HG02759 (cell line): ENCODE data around the gene PIGN.

Source experiments
- ATAC-seq: cut with Tn5 transposase; IDR thresholded peaks from one replicate; pipeline ENCODE4 v1.9.1; 2021; ENCODE audit warnings: mild to moderate bottlenecking, moderate library complexity; ENCODE audit not compliant: unreplicated experiment

The PIGN gene

DNA sequence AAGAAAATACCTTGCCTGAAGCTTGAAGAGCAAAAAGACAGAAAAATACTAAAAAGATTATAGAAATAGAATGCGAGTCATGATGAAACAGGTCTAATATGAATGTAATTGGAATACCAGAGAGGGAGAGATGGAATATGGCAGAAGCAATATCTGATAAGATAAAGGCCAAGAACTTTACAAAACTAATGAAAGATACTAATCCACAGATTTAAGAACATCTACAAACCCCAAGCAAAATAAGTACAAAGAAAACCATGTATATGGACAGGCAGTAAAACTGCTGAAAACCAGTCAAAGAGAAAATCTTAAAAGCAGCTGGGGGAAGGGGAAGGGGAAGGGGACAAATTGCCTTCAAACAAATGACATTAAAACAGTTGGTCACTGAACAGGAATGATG lies 67.0 kb downstream of the PIGN start:
- ATAC-seq, result no peak

DNA sequence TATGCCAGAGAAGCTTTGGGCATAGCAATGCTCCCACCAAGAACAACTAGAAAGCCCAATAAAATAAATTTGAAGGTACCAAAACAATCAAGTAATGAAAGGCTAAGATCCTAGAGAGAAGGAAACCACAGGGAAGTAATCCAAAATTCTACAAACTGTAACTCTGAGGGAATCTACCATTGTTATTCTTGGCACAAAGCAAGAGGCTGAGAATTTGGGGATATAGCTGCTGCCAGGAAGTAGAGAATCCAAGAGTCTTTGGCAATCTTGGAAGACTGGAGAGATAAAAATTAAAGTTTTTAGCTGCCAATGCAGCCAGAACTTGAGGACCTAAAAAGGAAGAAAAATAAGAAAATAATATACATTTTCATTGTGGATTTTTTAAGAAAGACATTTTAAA lies 68.5 kb downstream of the PIGN start:
- ATAC-seq, result no peak

DNA sequence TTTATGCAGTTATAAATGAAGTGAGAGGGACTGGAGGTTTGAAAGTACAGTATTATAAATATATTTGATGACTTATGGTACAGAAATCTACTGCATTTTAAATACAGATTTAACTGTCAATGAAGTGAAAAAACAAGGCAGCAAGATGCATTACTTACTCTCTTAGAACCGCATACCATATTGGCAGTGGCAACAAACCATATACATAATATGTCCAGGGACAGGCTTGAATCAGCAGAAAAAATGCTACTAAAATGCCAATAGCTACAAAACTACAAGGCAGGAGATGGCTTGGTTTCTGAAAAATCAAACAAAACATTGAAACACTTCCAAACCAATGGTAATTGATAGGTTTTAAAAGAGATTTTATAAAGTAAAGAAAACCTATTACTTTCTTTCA lies 77.2 kb downstream of the PIGN start:
- ATAC-seq, result no peak

DNA sequence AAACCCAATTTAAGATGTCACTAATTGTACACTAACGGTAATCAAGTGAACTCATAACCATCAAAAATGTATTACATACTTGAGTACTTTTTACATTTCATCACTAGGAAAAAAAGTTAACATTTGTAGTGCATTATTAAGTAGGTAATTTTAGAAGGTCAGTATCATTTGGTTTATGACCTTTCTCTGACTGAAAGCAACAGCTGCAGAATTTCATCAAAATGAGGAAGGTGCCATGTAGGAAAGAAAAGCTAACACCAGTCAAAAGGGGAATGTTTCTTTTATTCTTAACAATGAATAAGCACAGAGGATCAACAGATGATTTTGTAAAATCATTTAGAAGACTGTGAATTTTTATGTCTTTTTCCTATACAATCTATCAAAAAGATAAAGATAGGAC lies 79.0 kb downstream of the PIGN start:
- ATAC-seq, result no peak

DNA sequence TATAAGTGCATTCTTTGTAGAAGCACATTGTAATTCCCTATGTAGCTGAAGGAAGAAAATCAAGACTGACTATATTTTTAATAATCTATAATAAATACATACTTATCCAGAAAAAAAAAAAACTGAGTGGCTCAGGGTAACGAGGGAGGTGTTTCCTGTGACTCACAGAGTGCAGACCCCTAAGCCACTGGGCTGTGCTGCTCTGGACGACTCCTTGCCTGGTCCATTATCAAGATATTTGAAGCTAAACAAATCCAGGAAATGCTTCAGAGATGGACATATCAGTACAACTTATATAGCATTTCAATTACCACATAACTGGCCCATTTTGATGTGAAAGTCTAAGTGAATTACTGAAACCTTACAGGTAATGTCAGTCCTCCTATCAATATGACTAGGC lies 80.6 kb downstream of the PIGN start:
- no peak for ATAC-seq

DNA sequence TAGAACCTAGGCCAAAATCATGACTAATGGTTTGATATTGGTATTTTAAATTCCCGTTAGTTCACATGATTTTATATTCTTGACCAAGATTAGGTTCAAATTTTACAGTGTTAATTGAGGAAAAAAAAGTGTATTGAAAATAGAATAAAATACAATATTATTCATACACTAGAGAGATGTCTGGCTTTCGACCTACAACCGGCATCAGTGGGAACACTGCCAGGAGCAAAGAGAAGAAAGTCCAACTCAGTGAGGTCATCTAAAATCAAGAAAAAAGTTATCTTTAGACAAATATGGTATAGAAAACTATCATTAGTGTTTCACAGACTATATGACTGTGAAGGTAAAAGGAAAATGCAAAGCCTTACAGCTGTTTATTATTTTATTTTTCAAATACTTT lies 81.5 kb downstream of the PIGN start:
- no peak for ATAC-seq

DNA sequence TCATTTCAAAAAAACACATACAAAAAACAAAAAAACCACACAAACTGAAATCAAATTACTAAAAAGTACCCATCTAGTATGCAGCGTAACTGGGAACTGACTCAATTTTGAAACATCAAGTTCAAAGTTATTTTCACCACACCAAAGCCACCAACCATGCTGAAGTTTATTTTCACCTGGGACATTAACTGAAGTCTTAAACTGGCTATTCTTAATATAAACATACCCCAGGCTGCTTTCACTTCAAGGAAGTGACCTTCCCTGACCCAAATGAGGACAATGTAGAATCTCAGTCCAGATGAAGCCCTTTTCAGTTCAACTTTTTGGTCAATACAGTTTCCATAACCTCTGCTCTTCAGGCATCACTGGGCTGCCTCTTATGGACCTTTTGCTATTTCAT lies 84.6 kb downstream of the PIGN start:
- peak; percentile 64 for ATAC-seq

DNA sequence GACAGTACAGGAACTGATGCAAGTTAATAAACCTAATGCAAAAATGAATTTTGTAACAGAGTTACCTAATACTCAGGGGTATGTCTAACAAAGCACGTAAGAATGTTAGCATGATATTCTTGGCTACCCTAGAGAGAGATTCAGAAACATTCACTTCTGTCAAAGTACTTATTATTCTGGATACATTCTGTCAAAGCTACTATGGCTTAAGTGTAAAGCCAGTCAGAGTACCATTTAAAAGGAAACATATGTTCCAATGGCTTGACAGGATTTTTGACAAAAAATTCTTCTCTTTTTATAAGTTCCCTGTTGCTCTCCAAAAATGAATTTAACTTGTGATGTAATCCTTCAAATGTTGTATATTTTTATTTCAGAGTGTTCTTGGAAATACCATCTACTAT lies 85.5 kb downstream of the PIGN start:
- ATAC-seq, result no peak

DNA sequence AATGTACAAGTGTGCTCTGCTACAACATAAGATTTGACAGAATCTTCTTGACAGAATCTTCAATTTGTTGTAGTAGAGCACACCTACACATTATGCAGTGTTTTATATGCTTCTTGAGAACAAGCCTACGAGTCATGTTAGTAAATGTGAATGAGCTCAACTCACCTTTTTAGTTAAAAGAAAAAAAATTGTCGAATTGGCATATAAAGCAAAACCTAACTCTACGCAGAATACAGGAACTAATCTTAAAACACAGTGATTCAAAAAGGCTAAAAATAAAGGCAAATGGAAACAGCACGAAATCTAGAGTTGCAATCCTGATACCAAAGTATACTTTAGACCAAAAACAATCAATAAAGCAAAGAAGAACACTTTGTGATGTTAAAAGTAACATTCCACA lies 87.9 kb downstream of the PIGN start:
- no peak for ATAC-seq

DNA sequence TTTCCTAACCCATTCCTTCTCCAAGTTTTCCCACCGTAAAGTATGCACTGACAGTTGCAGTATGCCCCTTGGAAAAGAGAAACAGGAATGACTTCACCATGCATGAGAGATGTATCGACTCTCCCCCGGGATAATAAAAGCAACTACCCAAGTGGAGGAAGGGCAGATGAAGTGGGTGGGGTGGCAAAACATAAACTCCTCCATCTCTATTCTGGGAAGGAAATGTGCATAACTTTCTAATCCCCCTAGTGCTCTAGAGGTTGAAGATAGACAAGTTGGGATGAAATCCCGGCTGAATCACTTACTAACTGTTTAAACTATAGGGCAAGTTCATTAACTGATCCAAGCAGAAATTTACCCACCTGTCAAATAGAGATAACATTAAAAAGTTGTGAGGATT lies 89.2 kb downstream of the PIGN start:
- no peak for ATAC-seq

DNA sequence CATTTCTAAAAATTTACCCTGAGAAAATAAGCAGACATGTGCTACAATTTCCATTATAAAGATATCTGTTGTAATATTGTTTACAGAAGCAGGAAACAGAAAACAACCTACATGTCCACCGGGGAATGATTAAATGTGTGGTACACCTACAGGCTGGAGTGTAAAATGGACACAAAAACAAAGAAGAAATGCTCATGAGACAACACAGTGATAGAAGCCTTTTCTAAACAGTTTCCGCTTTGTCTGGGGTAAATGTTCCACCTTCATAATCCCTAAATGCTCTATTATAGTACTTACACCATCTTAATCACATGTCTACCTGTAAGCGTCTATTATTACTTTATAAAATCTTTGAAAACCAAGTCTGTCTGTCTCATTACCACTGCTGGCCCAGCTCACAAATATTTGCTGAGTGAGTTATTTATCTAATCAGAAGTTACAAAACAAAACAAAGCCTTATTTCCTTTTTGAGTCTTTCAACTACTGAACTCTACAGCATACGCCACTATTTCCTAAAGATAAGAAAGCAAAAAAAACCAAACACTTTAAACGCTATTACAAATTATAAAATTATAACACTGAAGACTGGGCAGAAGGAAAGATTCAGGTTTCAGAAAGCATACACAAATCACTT lies 95.3 kb downstream of the PIGN start:
- no peak for ATAC-seq

DNA sequence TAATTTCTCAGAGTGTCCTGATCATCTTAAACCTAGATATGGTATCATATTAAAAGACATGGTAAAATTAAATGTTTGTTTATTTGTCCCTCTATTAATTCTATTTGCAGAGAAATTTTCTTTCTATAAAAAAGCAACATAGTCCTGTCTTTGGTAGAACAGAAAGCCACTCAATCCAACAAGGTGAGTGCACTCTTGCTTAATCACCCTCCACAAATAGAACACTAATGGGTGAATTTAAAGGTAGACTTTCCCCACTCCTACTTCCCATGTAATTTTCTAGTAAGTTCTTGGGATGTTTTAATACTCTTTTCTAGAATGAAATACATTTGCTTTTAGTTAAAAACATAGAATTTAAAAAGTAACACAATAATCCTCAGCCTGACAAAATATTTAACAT lies 97.7 kb downstream of the PIGN start:
- no peak for ATAC-seq

DNA sequence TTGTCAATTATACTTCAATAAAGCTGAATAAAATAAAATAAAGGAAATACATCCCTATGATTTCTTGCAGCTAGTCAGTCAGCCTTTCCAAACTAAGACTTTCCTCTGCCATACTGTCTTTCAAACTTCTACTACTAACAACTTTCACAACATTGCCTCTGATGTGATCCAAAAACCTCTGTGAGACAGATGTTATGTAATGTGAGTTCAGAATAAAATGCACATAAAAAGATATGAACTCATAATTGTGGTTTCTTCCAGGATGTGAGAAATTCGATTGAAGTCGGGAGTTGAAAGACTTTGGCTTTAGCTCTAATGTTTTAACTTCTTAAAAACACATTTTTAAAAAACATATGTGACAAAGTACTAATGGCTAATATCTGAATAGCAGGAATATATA lies 98.7 kb downstream of the PIGN start:
- ATAC-seq, result no peak

DNA sequence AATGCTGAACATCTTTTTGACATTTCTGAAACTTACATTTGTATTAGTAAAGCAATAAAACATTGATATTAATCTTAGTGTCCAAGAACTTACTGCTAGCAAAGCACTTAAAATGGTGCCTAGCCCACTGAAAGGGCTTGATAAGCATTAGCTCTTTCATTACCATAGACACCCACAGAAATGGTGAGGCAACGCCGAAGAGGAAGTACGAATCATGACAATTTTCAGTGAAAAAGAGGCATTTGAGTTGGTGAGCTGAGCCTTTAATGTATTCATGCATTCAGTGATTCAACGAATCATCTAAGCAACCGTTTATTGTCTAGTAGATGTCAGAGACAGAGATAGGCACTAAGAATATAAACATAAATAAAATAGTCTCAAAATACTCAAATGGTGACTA lies 101.1 kb downstream of the PIGN start:
- no peak for ATAC-seq

DNA sequence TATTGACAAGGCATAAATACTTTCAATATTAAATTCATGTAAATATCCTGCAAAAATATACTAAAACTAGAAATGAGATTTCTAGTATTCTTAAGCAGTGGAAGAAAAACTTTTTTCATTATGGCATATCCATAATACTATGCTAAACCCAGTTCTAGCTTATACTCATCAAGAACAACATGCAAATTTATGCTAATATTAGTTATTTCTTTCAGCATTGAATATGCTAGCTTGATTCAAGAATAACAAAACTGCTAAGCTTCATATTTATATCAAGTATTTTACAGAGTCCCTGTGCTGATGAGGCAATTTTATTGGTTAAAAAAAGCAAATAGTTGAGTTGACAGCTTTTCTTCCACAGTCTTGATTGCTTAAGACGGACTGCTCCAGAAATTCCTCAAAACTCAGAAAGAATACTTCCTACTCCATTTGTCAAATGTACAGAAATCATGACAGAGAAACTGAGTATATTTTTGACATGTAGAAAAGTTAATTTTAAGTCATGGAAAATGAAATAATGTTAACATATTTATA lies 105.0 kb downstream of the PIGN start:
- no peak for ATAC-seq

DNA sequence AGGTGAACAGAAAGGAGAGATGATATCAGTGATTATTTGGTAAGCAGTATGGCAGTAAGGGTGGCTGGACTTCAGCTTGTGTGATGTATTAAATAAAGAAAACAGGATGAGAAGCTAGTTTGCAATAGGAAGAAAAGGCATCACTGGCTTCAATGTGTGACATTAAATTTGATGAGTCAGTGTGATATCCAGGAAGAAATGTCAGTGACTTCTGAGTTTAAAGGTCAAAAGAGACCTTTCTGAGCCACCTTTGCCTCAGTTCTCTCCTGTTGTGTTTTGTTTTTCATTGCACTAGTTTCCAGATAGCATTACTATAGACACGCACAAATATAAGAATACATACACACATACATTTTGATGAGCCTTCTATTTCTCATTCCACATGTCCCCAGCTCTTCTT lies 105.6 kb downstream of the PIGN start:
- ATAC-seq, result no peak

DNA sequence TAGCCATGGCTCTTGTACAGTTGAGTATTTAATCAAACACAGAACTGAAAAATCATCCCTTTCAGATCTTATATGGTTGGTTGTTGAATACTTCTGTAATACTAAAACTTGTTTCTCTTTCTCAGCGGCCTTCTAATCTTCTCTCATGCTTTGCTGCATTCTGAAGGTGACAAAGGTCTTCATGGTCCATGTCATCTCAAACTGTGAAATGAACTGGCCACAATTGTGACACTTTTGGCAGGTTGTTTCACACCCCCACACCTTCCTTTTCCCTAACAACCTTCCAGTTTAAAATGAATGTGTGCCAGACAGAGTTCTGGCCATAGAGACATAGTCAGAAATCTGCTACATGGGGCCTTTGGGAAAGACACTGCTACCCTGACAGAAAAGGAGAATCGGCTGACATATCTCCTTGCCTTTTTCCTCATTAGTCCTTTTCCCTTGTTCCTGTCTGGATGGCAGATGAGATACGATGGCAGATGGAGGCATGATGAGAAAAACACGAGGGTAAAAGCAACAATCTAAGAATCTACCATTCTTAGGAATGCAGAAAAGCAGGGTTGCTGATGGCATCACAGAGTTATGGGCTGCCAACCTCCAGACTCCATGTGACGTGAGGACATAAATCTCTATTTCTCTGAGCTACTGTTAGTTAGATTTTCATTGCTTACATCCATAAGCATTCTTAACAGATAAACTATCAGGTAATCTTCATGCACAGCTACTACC lies 106.5 kb downstream of the PIGN start:
- no peak for ATAC-seq

DNA sequence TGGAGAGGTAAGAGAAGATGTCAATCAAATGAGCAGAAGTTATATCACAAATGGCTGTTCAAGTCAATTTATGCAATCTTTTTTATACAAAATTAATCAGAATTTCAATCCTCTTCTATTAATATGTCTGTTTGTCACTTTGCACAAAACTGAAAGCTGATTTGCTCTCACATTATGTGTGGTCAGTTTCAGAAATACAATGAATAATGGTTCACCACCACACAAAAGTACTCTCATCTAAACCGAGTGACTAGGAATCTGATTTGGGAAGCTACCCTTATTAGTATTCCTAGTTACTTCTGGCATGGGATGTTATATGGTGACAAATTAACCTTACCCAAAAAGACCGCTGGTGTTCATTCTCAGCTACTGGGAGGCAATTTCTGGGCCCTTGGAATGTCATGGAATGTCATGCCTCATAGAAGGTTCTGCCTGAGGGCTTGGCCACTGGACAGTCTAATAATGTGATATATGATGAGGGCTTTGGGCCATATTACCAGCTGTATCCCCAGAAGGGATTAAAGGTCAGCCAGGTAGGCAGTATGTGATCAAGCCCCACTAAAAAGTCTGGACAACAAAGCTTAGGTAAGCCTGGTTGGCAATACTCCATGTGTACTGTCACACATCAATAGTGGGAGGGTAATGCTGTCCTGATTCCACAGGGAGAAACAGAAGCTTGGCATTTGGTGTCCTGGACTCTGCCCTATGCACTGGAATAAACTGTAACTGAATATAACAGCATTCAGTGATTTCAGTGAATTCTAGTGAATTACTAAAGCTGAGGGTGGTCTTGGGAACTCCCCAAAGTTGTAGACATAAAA lies 113.2 kb downstream of the PIGN start:
- no peak for ATAC-seq

DNA sequence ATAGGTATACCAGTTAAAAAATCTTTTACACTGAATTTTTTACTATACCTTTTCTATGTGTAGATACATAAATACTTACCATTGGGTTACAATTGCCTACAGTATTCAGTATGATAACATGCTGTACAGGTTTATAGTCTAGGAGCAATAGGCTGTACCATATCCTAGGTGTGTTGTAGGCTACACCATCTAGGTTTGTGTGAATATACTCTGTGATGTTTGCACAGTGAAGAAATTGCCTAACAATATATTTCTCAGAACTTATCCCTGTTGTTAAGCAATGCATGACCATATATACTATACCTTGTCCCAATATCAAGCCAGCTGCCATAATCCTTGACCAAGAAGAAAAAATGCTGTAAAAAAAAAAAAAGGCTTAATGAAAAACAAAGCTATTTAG lies 114.5 kb downstream of the PIGN start:
- no peak for ATAC-seq

DNA sequence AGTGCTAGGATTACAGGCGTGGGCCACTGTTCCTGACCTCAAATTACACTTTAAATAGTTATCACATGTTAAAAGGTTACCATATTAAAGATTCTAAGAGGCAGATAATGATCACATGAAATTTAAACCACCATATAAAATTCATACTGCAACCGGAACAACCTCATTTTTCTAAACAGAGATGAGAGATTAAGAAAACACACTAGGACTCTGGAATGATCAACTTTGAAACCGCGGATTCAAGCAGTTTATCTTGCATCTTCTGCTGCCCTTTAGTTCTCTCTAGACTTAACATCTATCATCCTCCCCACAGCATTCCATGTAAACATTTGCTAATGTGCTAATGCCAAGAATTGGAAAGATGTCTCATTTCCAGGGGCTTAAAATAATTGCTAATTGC lies 115.8 kb downstream of the PIGN start:
- no peak for ATAC-seq

DNA sequence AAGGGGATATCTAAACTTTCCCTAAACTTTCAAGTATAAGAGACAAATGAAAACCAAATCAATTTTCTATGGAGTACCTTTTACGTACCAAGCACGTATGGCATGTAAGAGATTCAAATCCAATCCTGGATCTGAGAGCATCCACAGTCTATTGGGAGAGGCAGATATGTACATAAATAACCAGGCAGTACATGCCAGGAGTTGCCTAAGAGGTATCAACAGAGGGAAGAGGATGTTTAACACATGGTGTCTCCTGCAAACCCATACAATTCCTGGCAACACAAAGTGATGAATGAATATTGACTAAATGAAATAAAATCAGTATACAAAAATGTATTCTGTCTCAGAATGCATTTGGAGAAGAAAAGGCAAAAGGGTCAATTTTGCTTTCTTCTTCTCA lies 116.6 kb downstream of the PIGN start:
- no peak for ATAC-seq

DNA sequence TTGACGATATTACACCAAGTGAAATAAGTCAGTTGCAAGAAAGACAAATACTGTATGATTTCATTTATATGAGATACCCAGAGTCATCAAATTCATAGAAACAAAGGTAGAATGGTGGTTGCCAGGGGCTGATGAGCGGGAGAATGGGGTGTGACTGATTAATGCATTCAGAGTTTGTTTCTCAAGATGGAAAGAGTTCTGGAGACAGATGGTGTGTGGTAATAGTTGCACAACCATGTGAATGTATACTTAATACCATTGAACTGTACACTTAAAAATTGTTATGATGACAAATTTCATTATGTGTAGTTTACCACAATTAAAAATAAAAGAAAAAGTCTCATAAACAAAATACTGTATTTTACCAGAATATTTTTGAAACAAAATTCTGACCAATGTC lies 117.3 kb downstream of the PIGN start:
- no peak for ATAC-seq
